Astrocyte (in vitro differentiated cells and primary cell): ENCODE measurements around the gene RBL2.

Experiments
- CTCF ChIP-seq: IDR thresholded peaks from 2 replicates; pipeline ENCODE4 v1.5.1; 2011; ENCODE audit warnings: low read depth, mild to moderate bottlenecking, inconsistent platforms, low read length, moderate library complexity; ENCODE audit not compliant: insufficient read depth
- EZH2 ChIP-seq: IDR thresholded peaks from 2 replicates; pipeline ENCODE4 v1.6.1; 2012; ENCODE audit warnings: mild to moderate bottlenecking, low read length, inconsistent platforms; ENCODE audit not compliant: insufficient read depth

- TF ChIP-seq EZH2 (no peak), CTCF (no peak)
These were observed 96.5 kb downstream of the RBL2 start for GRCh38 chr16:53530741-53531140.
